HG03521 (cell line): ENCODE data around the gene PGBD5.
"Not testable (repeated sequence)": the region's sequence is repeated elsewhere in the genome, so short reads cannot be mapped to it uniquely, and the experiment has no call there.

Experiments
- ATAC-seq: cut with Tn5 transposase; IDR thresholded peaks from one replicate; pipeline ENCODE4 v1.9.1; 2021; ENCODE audit warnings: mild to moderate bottlenecking, moderate library complexity; ENCODE audit not compliant: unreplicated experiment

The PGBD5 gene, protein sequence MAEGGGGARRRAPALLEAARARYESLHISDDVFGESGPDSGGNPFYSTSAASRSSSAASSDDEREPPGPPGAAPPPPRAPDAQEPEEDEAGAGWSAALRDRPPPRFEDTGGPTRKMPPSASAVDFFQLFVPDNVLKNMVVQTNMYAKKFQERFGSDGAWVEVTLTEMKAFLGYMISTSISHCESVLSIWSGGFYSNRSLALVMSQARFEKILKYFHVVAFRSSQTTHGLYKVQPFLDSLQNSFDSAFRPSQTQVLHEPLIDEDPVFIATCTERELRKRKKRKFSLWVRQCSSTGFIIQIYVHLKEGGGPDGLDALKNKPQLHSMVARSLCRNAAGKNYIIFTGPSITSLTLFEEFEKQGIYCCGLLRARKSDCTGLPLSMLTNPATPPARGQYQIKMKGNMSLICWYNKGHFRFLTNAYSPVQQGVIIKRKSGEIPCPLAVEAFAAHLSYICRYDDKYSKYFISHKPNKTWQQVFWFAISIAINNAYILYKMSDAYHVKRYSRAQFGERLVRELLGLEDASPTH

DNA sequence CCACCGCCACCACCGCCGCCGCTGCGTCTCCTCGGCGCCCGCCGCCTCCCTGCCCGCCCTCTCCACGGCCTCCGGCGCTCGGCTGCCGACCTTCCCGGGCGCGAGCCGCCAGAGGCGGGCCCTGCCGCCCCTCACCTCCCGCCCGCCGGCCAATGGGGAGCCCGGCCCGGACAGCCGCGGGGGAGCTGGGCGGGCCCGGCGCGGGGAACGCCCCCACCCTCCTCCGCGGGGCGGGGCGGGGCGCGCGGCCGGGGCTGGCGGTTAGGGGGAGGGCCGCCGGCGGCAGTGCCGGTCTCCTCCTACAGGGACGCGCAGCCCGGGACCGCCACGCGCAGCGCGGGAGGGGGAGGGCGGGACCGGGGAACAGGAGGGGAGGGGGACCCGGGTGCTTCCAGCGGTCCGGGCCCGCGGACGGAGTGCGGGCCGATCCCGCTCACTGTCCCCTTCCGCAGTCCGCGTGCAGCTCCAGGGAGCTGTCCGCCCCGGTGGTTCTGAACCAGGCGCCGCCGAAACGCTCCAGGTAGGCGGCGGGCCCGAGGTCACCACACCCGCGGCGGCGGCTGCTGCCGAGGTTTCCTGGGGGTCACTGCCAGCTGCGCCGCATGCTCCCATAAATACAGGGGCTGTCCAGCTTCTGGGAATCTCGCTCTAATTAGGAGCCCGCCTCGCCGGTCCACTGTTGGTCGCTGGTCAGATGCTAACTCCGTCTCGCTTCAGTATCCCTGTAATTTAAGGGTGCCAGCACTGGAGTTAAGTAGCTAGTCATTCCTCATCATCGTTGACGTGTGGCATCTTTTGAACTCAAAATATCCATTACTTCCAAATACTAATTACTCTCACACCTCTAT, at the start of gene PGBD5:
TSS of gene PGBD5 (minus strand) at position 87 of the 848 bp plus-strand sequence. CDS start 404 bp downstream, outside the sequence.
- peak; percentile 79 for ATAC-seq

DNA sequence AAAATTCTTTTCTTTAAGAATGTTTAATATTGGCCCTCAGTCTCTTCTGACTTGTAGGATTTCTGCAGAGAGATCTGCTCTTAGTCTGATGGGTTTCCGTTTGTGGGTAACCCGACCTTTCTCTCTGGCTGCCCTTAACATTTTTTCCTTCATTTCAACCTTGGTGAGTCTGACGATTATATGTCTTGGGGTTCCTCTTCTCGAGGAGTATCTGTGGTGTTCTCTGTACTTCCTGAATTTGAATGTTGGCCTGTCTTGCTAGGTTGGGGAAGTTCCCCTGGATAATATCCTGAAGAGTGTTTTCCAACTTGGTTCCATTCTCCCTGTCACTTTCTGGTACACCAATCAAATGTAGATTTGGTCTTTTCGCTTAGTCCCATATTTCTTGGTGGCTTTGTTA, 48.8 kb upstream of the PGBD5 start:
- ATAC-seq = not testable (repeated sequence)

DNA sequence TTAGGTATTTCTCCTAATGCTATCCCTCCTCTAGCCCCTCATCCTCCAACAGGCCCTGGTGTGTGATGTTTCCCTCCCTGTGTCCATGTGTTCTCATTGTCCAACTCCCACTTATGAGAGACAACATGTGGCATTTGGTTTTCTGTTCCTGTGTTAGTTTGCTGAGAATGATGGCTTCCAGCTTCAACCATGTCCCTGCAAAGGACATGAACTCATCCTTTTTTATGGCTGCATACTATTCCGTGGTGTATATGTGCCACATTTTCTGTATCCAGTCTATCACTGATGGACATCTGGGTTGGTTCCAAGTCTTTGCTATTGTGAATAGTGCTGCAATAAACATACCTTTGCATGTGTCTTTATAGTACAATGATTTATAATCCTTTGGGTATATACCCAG, 44.6 kb upstream of the PGBD5 start:
- ATAC-seq = not testable (repeated sequence)

DNA sequence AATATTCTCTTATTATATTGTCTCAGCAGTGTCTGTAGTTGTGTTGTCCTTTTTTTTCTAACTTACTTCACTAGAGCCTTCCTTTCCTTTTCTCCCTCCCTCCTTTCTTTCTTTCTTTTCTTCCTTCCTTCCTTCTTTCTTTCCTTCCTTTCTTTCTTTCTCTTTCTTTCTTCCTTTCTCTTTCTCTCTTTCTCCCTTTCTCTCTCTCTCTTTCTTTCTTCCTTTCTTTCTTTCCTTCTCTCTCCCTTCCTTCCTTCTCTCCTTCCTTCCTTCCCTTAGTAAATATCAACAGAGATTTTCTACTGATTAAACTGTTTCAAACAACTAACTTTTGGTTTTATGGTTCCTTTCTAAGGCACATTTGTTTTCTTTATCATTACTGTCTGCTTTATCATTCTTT, 43.1 kb upstream of the PGBD5 start:
- no peak for ATAC-seq

DNA sequence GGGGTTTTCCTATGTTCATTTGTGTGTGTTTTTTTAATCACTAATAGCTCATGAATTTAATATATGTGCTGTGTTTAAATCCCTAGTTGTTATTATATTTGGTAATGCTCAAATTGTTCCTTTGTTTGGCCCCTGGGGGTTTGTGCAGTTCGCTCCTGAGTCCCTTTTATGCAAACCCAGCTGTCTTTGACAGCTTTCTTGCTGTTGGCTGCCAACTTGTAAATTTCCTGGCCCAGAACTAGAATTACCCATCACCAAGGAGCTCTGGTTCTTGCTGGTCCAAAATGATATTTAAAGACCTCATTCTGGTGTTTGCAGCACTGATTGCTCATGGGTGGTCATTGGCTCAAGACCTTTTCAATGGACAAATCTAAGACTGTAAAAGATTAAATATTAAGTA, 39.6 kb upstream of the PGBD5 start:
- ATAC-seq = no peak

DNA sequence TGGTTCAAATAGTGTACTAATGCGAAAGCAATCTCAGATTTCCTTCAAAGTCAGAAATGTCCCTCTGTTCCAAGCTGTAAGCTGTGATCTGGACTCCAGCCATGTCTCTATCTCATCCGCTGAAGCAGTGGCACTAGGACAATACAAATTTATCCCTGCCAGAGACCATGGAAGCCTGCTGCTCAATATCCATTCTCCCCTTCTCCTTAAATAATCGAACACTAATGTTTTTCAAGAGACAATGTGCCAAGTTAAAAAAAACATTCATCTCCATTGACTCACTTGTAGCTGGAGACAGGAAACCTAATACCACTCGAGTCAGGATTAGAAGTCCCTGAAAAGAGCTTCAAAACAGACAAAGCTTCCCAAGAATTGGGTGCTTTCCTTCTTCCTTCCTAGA, 38.5 kb upstream of the PGBD5 start:
- ATAC-seq = no peak

DNA sequence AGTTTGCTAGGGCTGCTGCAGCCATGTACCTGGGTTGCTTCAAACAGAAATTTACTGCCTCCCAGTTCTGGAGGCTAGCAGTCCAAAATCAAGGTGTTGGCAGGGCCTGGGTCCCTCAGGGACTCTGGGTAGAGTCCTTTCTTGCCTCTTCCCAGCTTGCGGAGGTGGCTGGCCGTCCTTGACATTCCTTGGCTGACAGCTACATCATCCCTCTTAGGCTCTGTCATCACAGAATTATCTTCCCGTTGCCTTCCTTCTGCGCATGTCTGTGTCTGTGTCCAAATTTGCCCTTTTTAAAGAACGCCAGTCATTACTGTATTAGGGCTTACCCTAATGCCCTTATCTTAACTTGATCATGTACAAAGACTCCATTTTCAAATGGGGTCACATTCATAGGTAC, 37.6 kb upstream of the PGBD5 start:
- no peak for ATAC-seq

DNA sequence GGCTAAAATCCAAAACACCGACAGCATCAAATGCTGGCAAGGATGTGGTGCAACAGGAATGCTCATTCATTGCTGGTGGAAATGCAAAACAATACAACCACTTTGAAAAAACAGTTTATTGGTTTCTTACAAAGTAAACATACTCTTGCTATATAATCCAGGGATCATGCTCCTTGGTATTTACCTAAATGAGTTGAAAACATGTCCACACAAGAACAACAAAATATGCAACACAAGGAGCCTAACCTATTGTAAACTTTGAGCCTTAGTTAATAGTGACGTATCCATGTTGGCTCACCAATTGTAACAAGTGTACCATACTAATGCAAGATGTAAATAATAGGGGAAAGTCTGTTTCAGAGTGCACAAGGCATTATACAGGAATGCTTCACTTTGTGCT, 37.2 kb upstream of the PGBD5 start:
- ATAC-seq = no peak

DNA sequence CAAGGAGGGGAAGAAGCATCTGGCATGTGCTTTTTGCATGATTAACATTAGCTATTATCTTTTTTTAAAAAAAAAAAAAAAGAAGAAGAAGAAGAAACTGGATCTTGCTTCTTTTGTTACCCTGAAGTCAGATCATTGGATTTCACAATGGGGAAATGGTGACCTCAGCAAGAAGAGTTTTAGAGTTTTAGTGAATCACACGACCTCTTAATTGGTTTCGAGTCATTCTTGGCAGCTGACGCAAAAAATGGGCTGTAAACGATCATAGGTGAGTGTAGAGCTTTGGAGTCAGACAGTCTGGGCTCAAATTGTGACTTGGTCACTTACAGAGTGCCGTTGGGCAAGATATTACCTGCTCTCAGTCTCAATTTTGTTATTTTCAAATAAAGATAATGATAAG, 33.3 kb upstream of the PGBD5 start:
- ATAC-seq = no peak

DNA sequence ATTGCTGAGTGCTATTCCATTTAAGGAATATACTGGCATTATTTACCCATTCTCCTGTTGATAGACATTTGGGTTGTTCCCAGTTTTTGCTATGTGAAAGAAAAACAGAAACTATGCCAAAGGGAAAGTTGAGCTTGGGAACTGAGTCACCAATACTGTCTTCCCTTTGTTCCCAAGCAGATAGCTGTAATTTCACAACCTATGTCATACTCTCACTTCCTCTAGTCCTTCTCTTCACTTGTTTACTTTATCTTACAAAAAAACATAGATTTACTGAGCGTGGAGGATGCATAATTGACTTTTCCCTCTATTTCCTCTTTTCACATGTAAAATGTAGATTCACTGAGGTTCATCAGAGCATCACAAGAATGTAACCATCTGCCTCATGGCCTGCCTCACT, 32.4 kb upstream of the PGBD5 start:
- no peak for ATAC-seq

DNA sequence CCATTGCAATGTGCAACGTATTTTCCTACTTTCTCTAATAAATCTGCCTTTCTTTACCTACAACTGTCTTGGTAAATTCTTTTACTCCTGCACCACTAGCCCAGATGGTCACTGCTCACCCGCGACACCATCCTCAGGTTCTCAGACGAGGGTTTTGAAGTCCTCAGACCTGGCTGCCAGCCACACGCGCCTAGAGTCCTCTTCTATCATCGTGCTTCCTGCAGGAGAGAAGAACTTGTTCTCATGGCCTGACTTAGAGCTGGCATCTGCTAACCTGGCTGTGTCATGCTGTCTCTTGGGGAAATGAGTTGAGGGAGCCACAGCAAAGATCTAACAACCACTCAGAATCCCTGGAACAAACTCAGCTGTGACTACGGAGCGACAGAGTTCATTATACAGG, 30.3 kb upstream of the PGBD5 start:
- no peak for ATAC-seq

DNA sequence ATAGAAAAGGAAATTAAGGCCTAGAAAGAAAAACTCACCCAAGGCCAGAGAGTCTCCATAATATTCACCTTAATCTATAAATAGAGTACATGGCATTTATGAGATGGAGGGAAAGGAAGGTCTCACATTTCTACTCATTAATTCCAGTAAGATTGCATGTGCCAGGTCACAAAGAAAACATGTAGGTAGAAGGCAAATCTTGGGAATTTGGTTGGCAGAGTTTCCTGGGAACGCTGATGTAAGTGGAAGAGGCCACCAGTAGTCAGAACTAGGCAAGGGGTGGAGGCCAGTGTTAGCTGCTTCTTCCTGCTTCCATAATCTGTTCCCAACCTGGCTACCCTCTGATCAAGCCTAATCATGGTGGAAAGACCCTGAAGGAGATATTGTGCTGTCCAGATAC, 29.2 kb upstream of the PGBD5 start:
- ATAC-seq = no peak

DNA sequence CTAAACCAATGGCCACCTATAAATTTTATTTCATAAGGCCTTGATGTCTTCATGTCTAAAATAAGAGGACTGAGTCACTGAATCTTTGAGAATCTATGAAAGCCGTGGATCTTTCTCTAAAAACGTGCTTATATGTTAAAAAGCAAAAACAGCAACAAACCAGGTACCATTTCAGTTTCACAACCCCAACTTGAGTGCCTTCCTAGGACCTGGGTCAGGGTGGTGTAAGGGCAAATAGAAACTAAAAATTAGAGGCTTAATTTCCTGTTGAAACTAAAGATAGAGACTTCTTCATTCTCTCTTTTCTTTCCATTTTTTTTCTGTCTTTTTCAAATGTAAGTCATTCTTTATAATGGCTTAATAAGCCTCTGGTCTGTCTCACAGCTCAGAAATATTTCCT, 27.2 kb upstream of the PGBD5 start:
- no peak for ATAC-seq

DNA sequence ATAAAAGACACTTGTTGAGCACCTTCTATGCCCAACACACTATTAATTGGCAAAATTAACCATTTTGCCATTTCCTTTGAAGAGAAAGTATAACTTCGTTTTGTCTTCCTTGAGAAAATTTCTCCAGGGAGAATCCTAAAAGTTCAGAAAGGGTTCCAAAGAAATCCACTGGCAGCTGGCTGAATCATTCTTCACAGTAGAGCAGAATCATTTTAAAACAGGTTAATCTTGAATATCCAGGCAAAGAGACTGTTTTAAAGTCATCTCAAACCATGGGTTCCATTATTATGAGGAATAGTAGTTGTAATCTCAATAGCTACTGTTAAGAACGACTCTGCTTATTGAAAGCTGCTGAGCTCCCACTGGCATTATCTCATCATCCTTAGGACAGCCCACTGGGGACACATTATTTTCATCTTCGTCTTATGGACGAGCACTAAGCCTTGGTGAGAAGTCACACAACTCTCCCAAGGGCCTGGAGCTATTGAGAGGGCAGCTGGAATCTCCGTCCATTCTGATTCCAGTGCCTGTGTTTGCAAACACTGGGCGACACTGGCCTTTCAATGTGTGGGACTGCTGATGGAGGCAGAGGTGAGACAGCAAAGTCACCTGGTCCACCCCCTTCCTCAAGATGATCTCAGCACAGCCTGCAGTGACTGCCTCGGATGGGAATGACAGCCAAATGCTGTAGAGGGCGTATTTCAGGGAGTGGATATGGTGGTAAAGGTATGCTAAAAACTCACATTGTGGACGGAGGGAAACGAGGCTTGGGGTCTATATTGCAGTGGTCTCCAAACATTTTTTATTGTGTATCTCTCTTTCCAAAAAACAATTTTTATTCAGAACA, 15.3 kb upstream of the PGBD5 start:
- no peak for ATAC-seq

DNA sequence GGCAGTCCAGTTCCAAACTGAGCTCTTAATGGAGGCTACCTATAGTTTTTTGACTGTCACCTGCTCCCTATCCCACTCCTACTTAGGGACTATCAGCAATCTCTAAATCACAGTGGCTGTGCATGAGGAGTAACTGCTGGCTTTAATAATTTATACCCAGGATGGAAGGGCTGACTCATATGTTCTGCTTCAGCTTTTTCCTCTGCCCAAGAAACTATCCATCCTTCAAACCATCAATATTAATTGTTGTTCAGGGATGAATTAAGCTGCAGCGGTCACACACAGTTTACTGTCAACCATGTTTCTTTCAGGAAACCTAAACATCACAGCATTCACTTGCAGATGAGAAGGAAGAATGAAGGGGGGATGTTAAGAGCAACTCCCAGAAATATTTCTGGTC, 9.0 kb upstream of the PGBD5 start:
- ATAC-seq = no peak

DNA sequence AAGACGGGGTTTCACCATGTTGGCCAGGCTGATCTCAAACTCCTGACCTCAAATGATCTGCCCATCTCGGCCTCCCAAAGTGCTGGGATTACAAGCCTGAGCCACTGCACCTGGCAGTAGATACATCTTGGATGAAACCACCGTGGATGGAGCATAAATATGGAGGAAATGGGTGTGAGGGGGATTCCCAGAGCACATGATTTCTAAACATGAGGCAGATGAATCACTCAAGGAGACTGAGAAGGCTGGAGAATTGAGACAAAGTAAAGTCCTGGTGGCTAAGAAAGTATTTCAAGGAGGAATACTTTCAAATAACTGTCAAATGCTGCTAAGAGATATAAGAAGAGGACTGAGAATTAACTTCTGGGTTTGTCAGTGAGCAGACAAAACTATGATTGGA, 5.4 kb upstream of the PGBD5 start:
- no peak for ATAC-seq

DNA sequence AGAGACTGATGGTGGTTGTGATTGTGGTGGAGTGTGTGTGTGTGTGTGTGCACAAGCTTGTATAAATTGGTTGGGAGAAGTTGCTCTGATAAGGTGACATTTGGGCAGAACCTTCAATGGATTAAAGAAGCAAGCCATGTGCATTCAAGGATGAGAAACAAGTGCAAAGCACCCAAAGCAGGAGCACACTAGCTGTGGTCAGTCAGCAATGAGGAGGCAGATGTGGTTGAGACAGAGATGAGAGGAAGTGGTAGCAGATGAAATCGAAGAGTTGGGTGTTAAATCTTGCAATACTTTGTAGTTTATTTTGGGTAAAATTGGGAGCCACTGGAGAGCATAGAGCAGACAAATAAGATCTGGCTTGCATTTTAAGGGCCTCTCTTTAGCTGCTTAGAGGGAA, 4.4 kb upstream of the PGBD5 start:
- ATAC-seq = no peak

DNA sequence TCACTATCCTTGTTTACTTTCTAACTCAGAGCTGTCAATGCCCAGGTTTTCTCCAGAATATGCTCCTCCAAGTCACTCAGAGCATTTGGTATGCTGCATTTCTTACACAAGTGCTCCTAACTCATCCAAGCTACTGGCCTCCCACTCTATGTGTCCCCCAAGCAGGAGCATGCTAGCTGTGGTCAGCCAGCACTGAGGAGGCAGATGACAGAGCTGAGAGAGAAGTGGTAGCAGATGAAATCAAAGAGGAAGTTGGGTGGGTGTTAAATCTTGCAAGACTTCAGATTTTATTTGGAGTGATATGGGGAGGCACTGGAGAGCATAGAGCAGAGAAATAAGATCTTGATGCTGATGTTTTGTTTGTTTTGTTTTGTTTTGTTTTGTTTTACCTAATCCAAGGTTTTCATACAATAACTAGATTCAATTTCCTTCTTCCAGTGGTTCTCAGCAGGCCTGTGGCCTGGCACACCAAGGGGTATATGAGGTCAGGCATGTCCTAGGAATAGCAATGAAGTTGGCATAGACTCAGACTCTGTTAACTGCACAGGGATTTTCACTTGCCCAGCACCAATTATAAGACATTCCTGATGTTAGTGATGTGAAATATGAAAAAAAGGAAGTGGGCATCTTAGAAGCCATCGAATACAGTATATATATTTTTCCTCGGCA, 3.1 kb upstream of the PGBD5 start:
- ATAC-seq = no peak

DNA sequence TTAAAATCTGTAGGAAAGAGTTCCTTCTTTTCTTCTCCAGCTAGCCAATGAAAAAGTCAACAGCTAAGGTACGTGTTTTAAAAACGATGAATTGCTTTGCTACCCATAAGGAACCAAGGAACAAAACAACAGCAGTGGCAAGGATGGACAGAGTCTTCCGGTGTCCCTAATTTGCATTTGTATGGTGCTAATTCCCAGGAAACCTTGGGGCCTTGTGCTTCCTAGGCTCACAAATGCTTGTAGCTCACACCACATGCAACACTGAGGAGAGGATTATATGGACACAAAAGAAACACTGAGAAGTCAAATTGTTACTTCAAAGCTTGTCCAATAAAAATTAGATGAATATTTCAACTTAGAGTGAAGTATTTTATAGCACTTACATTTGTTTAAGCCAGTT, 1.8 kb upstream of the PGBD5 start:
- ATAC-seq = no peak

DNA sequence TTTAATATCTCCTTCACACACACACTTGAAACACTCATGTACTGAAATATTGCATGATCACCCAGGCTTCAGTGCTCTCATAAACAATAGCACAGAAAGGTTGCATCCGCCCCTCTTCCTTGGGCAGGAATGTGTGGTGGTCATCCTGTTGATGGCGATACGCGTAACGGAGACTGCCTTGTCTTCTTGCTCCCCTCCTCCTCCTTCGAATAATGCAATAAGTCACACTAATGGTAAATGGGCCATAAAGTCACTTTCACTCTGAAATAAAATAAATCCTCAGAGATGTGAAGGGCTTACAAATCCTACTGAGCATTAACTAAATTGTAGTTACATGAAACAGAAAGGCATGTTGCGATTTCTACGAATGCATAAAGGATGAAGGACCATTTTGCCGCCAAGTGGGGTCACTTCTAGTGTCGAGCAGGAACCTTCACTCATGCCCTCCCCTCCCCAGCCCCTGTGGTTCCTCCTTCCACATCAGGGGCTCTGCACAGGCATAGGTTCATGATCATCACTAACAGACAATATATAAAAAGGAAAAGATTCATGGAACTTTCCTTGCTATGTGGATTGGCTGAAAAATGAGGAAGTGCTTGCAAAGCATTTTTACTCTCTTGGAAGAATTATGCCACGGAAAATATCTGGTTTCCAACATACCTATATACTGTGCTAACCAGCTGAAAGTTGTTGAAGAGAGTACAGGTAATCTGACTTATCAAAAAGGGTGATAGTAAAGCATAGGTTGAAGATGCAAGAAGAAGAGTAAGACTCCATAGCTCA, 1.2 kb upstream of the PGBD5 start:
- ATAC-seq = no peak
